ENCODE measurements around the gene TNFSF10. TPM values are rescaled to one million over a fixed set of nuclear protein-coding genes. Genes with fewer than 3 reads are reported as not detected.

TNFSF10 gene
- polyA plus RNA-seq, 1 donor from 2014 or later = not detected

- no peak for TF ChIP-seq RAD21 (conservative IDR thresholded peaks at IDR 0.05)
Measured at GRCh38 chr3:172520301-172520831, 2.9 kb downstream of the TNFSF10 start (continued).

- Histone ChIP-seq H3F3A (ENCODE audit: insufficient read depth, low read length, poor library complexity, severe bottlenecking) (no peaks in the 10 kb centered on the region), H3K27me3 (ENCODE audit: insufficient read depth, low read depth, low read length) (no peaks in the 10 kb centered on the region), H3K4me2 (ENCODE audit: low read length) (no peak overlapping the region), H3K27ac (ENCODE audit: low read length) (no peak overlapping the region), H4K20me1 (ENCODE audit: insufficient read depth) (no peaks in the 10 kb centered on the region), H3K9me2 (ENCODE audit: insufficient read depth, low read length) (no peaks in the 10 kb centered on the region), H3K36me3 (ENCODE audit: insufficient read depth, low read length) (no peaks in the 10 kb centered on the region), H3K9me3 (ENCODE audit: low read length) (no peaks in the 10 kb centered on the region), H3K4me3 (ENCODE audit: low read length) (no peak overlapping the region), H3K79me2 (replicated peaks; ENCODE audit: insufficient read depth, low read length) (no peaks in the 10 kb centered on the region), H3K9ac (ENCODE audit: low read length) (no peak overlapping the region), H2AFZ (ENCODE audit: low read depth, low read length) (no peak overlapping the region)
- no peak for TF ChIP-seq EZH2 (IDR thresholded peaks at IDR 0.05; ENCODE audit: borderline replicate concordance, insufficient read depth, low read length, poor library complexity, severe bottlenecking)
- TF ChIP-seq, protein P1, sequence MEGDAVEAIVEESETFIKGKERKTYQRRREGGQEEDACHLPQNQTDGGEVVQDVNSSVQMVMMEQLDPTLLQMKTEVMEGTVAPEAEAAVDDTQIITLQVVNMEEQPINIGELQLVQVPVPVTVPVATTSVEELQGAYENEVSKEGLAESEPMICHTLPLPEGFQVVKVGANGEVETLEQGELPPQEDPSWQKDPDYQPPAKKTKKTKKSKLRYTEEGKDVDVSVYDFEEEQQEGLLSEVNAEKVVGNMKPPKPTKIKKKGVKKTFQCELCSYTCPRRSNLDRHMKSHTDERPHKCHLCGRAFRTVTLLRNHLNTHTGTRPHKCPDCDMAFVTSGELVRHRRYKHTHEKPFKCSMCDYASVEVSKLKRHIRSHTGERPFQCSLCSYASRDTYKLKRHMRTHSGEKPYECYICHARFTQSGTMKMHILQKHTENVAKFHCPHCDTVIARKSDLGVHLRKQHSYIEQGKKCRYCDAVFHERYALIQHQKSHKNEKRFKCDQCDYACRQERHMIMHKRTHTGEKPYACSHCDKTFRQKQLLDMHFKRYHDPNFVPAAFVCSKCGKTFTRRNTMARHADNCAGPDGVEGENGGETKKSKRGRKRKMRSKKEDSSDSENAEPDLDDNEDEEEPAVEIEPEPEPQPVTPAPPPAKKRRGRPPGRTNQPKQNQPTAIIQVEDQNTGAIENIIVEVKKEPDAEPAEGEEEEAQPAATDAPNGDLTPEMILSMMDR (IDR thresholded peaks at IDR 0.05; ENCODE audit: poor library complexity, severe bottlenecking) = no peak
- TF ChIP-seq MXI1 (conservative IDR thresholded peaks at IDR 0.05; ENCODE audit: poor library complexity, severe bottlenecking) = no peak
- no peak for TF ChIP-seq EP300 (conservative IDR thresholded peaks at IDR 0.05; ENCODE audit: poor library complexity, severe bottlenecking)
- TF ChIP-seq RAD21 (conservative IDR thresholded peaks at IDR 0.05) = no peak
- no peak for TF ChIP-seq SMC3 (conservative IDR thresholded peaks at IDR 0.05; ENCODE audit: poor library complexity)
- TF ChIP-seq, protein P2, sequence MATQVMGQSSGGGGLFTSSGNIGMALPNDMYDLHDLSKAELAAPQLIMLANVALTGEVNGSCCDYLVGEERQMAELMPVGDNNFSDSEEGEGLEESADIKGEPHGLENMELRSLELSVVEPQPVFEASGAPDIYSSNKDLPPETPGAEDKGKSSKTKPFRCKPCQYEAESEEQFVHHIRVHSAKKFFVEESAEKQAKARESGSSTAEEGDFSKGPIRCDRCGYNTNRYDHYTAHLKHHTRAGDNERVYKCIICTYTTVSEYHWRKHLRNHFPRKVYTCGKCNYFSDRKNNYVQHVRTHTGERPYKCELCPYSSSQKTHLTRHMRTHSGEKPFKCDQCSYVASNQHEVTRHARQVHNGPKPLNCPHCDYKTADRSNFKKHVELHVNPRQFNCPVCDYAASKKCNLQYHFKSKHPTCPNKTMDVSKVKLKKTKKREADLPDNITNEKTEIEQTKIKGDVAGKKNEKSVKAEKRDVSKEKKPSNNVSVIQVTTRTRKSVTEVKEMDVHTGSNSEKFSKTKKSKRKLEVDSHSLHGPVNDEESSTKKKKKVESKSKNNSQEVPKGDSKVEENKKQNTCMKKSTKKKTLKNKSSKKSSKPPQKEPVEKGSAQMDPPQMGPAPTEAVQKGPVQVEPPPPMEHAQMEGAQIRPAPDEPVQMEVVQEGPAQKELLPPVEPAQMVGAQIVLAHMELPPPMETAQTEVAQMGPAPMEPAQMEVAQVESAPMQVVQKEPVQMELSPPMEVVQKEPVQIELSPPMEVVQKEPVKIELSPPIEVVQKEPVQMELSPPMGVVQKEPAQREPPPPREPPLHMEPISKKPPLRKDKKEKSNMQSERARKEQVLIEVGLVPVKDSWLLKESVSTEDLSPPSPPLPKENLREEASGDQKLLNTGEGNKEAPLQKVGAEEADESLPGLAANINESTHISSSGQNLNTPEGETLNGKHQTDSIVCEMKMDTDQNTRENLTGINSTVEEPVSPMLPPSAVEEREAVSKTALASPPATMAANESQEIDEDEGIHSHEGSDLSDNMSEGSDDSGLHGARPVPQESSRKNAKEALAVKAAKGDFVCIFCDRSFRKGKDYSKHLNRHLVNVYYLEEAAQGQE (IDR thresholded peaks at IDR 0.05; ENCODE audit: borderline replicate concordance) = no peak
- TF ChIP-seq TAF1 (IDR thresholded peaks at IDR 0.05; ENCODE audit: low read depth) = no peak
Measured at GRCh38 chr3:172519740-172520139, 3.5 kb downstream of the TNFSF10 start.

DNA sequence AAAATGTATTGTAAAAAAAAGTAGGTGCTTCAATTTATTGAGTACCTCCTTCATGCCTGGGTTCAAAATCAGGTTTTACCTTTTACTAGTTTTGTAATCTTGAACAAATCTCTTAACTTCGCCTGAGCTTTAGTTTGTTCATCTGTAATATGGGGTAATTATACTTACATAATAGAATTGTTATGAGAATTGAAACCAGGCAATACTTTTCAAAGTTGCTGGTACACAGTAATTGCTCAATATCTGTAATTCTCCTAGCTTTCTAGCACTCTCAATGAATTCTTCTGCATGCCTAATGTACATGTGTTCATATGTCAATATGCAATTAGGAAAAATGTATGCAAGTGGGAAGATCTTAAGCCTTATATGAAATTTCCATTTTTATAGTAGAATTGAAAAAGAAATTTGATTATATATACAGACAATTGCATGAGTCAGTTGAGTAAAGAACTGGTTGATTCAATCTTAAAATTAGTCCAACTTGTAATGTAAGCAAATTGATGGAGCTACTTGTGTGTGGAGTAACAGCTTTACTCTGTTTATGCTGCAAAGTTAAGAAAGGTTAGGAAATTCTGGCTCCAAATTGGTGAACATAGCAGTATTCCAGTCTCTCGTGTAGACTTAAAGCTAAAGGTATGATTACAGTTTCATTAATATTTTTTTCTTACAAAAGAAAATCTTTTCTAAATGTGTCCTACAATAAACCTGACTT is 4.1 kb downstream of the TNFSF10 start:
- Histone ChIP-seq H3K79me2 (replicated peaks; ENCODE audit: insufficient read depth, low read length) (no peaks in the 10 kb centered on the region), H3K9me2 (ENCODE audit: insufficient read depth, low read length) (no peaks in the 10 kb centered on the region), H2AFZ (ENCODE audit: low read depth, low read length) (no peak overlapping the region), H3K27me3 (ENCODE audit: insufficient read depth, low read depth, low read length) (no peaks in the 10 kb centered on the region), H3F3A (ENCODE audit: insufficient read depth, low read length, poor library complexity, severe bottlenecking) (no peaks in the 10 kb centered on the region), H4K20me1 (ENCODE audit: insufficient read depth) (no peaks in the 10 kb centered on the region), H3K9ac (ENCODE audit: low read length) (no peak overlapping the region), H3K9me3 (ENCODE audit: low read length) (no peaks in the 10 kb centered on the region), H3K4me3 (ENCODE audit: low read length) (no peak overlapping the region), H3K36me3 (ENCODE audit: insufficient read depth, low read length) (no peaks in the 10 kb centered on the region), H3K4me2 (ENCODE audit: low read length) (no peak overlapping the region), H3K27ac (ENCODE audit: low read length) (no peak overlapping the region)
- TF ChIP-seq, protein P1 (IDR thresholded peaks at IDR 0.05; ENCODE audit: poor library complexity, severe bottlenecking) = no peak
- TF ChIP-seq EZH2 (IDR thresholded peaks at IDR 0.05; ENCODE audit: borderline replicate concordance, insufficient read depth, low read length, poor library complexity, severe bottlenecking) (no peak), RAD21 (conservative IDR thresholded peaks at IDR 0.05) (no peak), EP300 (conservative IDR thresholded peaks at IDR 0.05; ENCODE audit: poor library complexity, severe bottlenecking) (no peak), TAF1 (IDR thresholded peaks at IDR 0.05; ENCODE audit: low read depth) (no peak), MXI1 (conservative IDR thresholded peaks at IDR 0.05; ENCODE audit: poor library complexity, severe bottlenecking) (no peak), POLR2AphosphoS5 (IDR thresholded peaks at IDR 0.05) (no peak), SMC3 (conservative IDR thresholded peaks at IDR 0.05; ENCODE audit: poor library complexity) (no peak)
- TF ChIP-seq, protein P2 (IDR thresholded peaks at IDR 0.05; ENCODE audit: borderline replicate concordance) = no peak

Data from neural cell (in vitro differentiated cells).